Hepatocyte (in vitro differentiated cells): Measurements from ENCODE around the gene GRIN2C. TPM values are rescaled to one million over a fixed set of nuclear protein-coding genes. Genes with fewer than 3 reads are reported as not detected.

Experiments
- DNase-seq: peaks from one replicate; pipeline ENCODE4 v3.0.0-alpha.2; 2016; ENCODE audit warnings: low spot score
- H2AFZ ChIP-seq: fragments of 200-600 bp; sonication (generic); 2 replicates; pipeline ENCODE4 v1.6.0; 2016; ENCODE audit warnings: antibody characterized with exemption, mild to moderate bottlenecking
- H3K27ac ChIP-seq: fragments of 200-600 bp; sonication (generic); 2 replicates; pipeline ENCODE4 v1.5.1; 2016; ENCODE audit warnings: mild to moderate bottlenecking
- H3K27me3 ChIP-seq: fragments of 200-600 bp; sonication (generic); 2 replicates; pipeline ENCODE4 v1.6.1; 2016
- H3K36me3 ChIP-seq: fragments of 200-600 bp; sonication (generic); replicated peaks from 2 replicates; pipeline ENCODE4 v1.5.1; 2016; ENCODE audit warnings: low read depth; ENCODE audit not compliant: insufficient read depth
- H3K4me1 ChIP-seq: fragments of 200-600 bp; sonication (generic); 2 replicates; pipeline ENCODE4 v1.5.1; 2016; ENCODE audit warnings: mild to moderate bottlenecking, moderate library complexity; ENCODE audit not compliant: insufficient read depth
- H3K4me2 ChIP-seq: fragments of 200-600 bp; sonication (generic); 2 replicates; pipeline ENCODE4 v1.6.0; 2016
- H3K4me3 ChIP-seq: fragments of 200-600 bp; sonication (generic); 2 replicates; pipeline ENCODE4 v1.5.1; 2016; ENCODE audit warnings: mild to moderate bottlenecking
- H3K79me2 ChIP-seq: fragments of 200-600 bp; sonication (generic); 2 replicates; pipeline ENCODE4 v1.6.0; 2017; ENCODE audit warnings: mild to moderate bottlenecking
- H3K9me2 ChIP-seq: fragments of 200-600 bp; sonication (generic); replicated peaks from 2 replicates; pipeline ENCODE4 v1.6.0; 2017; ENCODE audit warnings: mild to moderate bottlenecking; ENCODE audit not compliant: insufficient read depth
- H3K9me3 ChIP-seq: fragments of 200-600 bp; sonication (generic); 2 replicates; pipeline ENCODE4 v1.5.1; 2016; ENCODE audit warnings: low read depth, mild to moderate bottlenecking
- H4K20me1 ChIP-seq: fragments of 200-600 bp; sonication (generic); 2 replicates; pipeline ENCODE4 v1.6.0; 2016; ENCODE audit warnings: mild to moderate bottlenecking; ENCODE audit not compliant: insufficient read depth, poor library complexity, severe bottlenecking
- EZH2 ChIP-seq: fragments of 200-600 bp; sonication (generic); IDR thresholded peaks from 2 replicates; pipeline ENCODE4 v1.6.1; 2016; ENCODE audit warnings: antibody characterized with exemption, mild to moderate bottlenecking, borderline replicate concordance
- EZH2phosphoT487 ChIP-seq: fragments of 200-600 bp; sonication (generic); IDR thresholded peaks from one replicate; pipeline ENCODE4 v1.6.1; 2018; ENCODE audit warnings: antibody characterized with exemption, mild to moderate bottlenecking, low read depth, moderate library complexity; ENCODE audit not compliant: unreplicated experiment, severe bottlenecking
- WGBS: methylation state at CpG from one replicate; pipeline ENCODE4 v1.1.6; 2016; ENCODE audit warnings: low lambda C conversion rate; ENCODE audit errors: missing lambda C conversion rate; 5-methylcytosine and 5-hydroxymethylcytosine counted together
- polyA plus RNA-seq: library from polyadenylated mRNA; unstranded; fragments of >200 nt; fragmentation: Nextera tagmentation; extraction: Ambion mirVana; gene quantifications from 2 replicates; pipeline ENCODE4 v1.2.1, GENCODE V29; 2016
- total RNA-seq: library from RNA; depleted of rRNA; stranded (reverse); fragments of >200 nt; gene quantifications from 2 replicates; pipeline ENCODE4 v1.2.3, GENCODE V29; 2014
- TF ChIP-seq, protein P1 (sequence below): fragments of 200-600 bp; sonication (generic); IDR thresholded peaks from 2 replicates; pipeline ENCODE4 v1.5.1; 2016; ENCODE audit warnings: antibody characterized with exemption, mild to moderate bottlenecking; ENCODE audit not compliant: poor library complexity

Gene GRIN2C
- total and polyA plus RNA-seq, 2 experiments from 2014 or later = 0.27 TPM; not detected in 1

DNA sequence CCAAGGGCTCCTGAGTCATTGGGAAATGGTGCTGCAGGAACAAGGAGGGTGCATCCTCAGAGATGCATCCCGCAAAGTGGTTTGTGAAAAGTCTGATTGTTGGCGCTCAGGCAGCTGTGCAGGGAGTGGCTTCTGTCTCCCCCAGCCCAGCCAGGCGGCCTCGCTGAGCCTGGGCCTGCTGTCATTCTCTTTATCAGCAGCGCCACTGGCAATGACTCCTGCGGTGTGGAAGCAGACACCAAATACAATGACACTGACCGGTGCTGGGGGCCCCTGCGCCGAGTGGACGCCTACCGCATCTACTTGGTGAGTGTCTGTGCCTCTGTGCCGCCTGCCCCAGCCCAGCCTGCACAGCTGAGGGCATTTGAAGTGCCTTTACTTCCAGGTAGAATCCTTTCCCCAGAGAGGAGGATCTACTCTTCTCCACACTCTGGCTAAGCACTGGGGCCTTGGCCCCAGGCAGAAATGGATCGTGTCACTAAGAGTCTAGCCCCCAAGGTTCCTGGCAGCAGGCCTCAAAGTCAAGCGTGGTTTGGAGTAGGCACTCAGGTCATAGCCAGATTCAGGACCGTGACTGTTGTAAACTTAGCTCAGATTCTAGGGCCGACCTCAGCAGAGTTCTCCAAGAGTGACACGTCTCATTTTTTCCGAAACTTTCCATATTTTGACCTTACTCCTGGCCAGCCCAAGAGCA is 64.2 kb downstream of the GRIN2C start:
- Histone ChIP-seq H3K36me3 (no peaks in the 10 kb centered on the region), H3K9me3 (no peaks in the 10 kb centered on the region), H3K27me3 (no peaks in the 10 kb centered on the region), H3K9me2 (no peaks in the 10 kb centered on the region), H3K4me1 (no peaks in the 10 kb centered on the region), H2AFZ (no peak overlapping the region), H3K79me2 (no peaks in the 10 kb centered on the region), H3K4me3 (no peak overlapping the region), H4K20me1 (no peaks in the 10 kb centered on the region), H3K27ac (no peak overlapping the region), H3K4me2 (no peak overlapping the region)
- no peak for DNase-seq
- TF ChIP-seq EZH2 (no peak), EZH2phosphoT487 (no peak)
- TF ChIP-seq, protein P1, sequence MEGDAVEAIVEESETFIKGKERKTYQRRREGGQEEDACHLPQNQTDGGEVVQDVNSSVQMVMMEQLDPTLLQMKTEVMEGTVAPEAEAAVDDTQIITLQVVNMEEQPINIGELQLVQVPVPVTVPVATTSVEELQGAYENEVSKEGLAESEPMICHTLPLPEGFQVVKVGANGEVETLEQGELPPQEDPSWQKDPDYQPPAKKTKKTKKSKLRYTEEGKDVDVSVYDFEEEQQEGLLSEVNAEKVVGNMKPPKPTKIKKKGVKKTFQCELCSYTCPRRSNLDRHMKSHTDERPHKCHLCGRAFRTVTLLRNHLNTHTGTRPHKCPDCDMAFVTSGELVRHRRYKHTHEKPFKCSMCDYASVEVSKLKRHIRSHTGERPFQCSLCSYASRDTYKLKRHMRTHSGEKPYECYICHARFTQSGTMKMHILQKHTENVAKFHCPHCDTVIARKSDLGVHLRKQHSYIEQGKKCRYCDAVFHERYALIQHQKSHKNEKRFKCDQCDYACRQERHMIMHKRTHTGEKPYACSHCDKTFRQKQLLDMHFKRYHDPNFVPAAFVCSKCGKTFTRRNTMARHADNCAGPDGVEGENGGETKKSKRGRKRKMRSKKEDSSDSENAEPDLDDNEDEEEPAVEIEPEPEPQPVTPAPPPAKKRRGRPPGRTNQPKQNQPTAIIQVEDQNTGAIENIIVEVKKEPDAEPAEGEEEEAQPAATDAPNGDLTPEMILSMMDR = no peak
- 96% methylated on average over 18 of the region's 18 CpGs for WGBS

DNA sequence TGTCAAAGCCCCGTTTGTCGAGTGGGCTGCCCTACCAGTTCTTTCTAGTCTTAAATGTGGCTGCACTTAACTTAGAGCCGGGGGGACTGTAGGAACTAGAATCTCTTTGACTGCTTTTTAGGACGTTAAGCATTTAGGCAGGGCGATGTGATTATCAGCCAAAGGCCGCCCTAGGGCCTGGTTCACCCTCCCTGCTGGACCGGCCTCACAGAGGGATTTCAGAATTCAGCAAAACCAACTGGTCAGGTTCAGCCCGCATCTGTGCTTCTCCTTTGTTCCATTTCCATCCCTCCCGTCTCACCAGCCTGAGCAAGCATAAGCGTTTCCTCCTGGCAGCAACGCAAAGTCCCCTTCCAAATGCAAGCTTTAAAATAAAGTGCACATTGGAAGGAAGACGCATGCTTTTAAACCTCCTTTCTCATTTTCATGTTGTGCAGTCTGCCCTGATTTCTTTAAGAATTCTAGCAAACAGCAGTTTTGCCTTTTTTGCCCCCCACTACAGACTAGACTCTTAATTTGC is 67.0 kb downstream of the GRIN2C start:
- Histone ChIP-seq H3K4me1 (no peaks in the 10 kb centered on the region), H2AFZ (no peak overlapping the region), H3K4me2 (no peak overlapping the region), H4K20me1 (no peaks in the 10 kb centered on the region), H3K27ac (no peak overlapping the region), H3K36me3 (no peaks in the 10 kb centered on the region), H3K4me3 (no peak overlapping the region), H3K9me2 (no peaks in the 10 kb centered on the region), H3K9me3 (no peaks in the 10 kb centered on the region), H3K79me2 (no peaks in the 10 kb centered on the region), H3K27me3 (no peaks in the 10 kb centered on the region)
- TF ChIP-seq EZH2phosphoT487 (no peak), EZH2 (no peak)
- TF ChIP-seq, protein P1 = no peak
- 95% methylated on average over 12 of the region's 12 CpGs for WGBS
- DNase-seq = no peak

Other genes starting within 250 kb of the GRIN2C start
- 0.03 TPM in 1 of 2 replicates, not detected in the other for gene CD300E, start 236.1 kb downstream of the GRIN2C start, total RNA-seq
- 0.37 TPM in 1 of 2 replicates, not detected in the other for gene CD300E, start 236.1 kb downstream of the GRIN2C start, polyA plus RNA-seq
- 0.32 TPM in 1 of 2 replicates, not detected in the other for gene CD300LF, start 147.0 kb downstream of the GRIN2C start, total RNA-seq
- 0.44 and 0.85 TPM in 2 replicates for gene CD300LF, start 147.0 kb downstream of the GRIN2C start, polyA plus RNA-seq
- gene RAB37, start 122.6 kb downstream of the GRIN2C start, total RNA-seq = 5.9 and 6.1 TPM in 2 replicates
- 7.0 and 11.8 TPM in 2 replicates for gene RAB37, start 122.6 kb downstream of the GRIN2C start, polyA plus RNA-seq
- gene NHERF1, start 111.3 kb downstream of the GRIN2C start, total RNA-seq = 263 and 269 TPM in 2 replicates
- gene NHERF1, start 111.3 kb downstream of the GRIN2C start, polyA plus RNA-seq = 712 and 763 TPM in 2 replicates
- 28.6 and 29.2 TPM in 2 replicates for gene NAT9, start 83.5 kb downstream of the GRIN2C start, total RNA-seq
- gene NAT9, start 83.5 kb downstream of the GRIN2C start, polyA plus RNA-seq = 34.8 and 62.9 TPM in 2 replicates
- 9.3 and 12.2 TPM in 2 replicates for gene FDXR, start 13.1 kb upstream of the GRIN2C start, total RNA-seq
- gene FDXR, start 13.1 kb upstream of the GRIN2C start, polyA plus RNA-seq = 14.2 and 17.8 TPM in 2 replicates
- 4.0 and 4.2 TPM in 2 replicates for gene FADS6, start 33.7 kb upstream of the GRIN2C start, total RNA-seq
- gene FADS6, start 33.7 kb upstream of the GRIN2C start, polyA plus RNA-seq = 1.4 and 4.3 TPM in 2 replicates
- gene USH1G, start 63.4 kb upstream of the GRIN2C start, total RNA-seq = 0.48 and 1.6 TPM in 2 replicates
- 0.46 and 0.65 TPM in 2 replicates for gene USH1G, start 63.4 kb upstream of the GRIN2C start, polyA plus RNA-seq
- gene OTOP2, start 64.4 kb upstream of the GRIN2C start, total RNA-seq = 0.16 and 1.1 TPM in 2 replicates
- 0.19 TPM in 1 of 2 replicates, not detected in the other for gene OTOP2, start 64.4 kb upstream of the GRIN2C start, polyA plus RNA-seq
- gene OTOP3, start 76.0 kb upstream of the GRIN2C start, total RNA-seq = 0.43 and 0.60 TPM in 2 replicates
- not detected in 2 replicates for gene OTOP3, start 76.0 kb upstream of the GRIN2C start, polyA plus RNA-seq
- 13.2 and 15.3 TPM in 2 replicates for gene HID1, start 112.9 kb upstream of the GRIN2C start, total RNA-seq
- gene HID1, start 112.9 kb upstream of the GRIN2C start, polyA plus RNA-seq = 43.4 and 55.5 TPM in 2 replicates
- gene CDR2L, start 127.7 kb upstream of the GRIN2C start, total RNA-seq = 12.8 and 16.4 TPM in 2 replicates
- 14.6 and 17.0 TPM in 2 replicates for gene CDR2L, start 127.7 kb upstream of the GRIN2C start, polyA plus RNA-seq
- gene MRPL58, start 152.8 kb upstream of the GRIN2C start, total RNA-seq = 39.3 and 49.5 TPM in 2 replicates
- gene MRPL58, start 152.8 kb upstream of the GRIN2C start, polyA plus RNA-seq = 29.8 and 39.3 TPM in 2 replicates
- 246 and 296 TPM in 2 replicates for gene ATP5PD, start 187.1 kb upstream of the GRIN2C start, total RNA-seq
- gene ATP5PD, start 187.1 kb upstream of the GRIN2C start, polyA plus RNA-seq = 307 and 332 TPM in 2 replicates
- gene KCTD2, start 187.3 kb upstream of the GRIN2C start, total RNA-seq = 17.5 and 19.1 TPM in 2 replicates
- gene KCTD2, start 187.3 kb upstream of the GRIN2C start, polyA plus RNA-seq = 10.1 and 12.7 TPM in 2 replicates
- 11.9 and 12.7 TPM in 2 replicates for gene SLC16A5, start 228.1 kb upstream of the GRIN2C start, total RNA-seq
- gene SLC16A5, start 228.1 kb upstream of the GRIN2C start, polyA plus RNA-seq = 12.8 and 15.8 TPM in 2 replicates